Measurements from ENCODE around the gene KCNQ5.

Gene KCNQ5

DNA sequence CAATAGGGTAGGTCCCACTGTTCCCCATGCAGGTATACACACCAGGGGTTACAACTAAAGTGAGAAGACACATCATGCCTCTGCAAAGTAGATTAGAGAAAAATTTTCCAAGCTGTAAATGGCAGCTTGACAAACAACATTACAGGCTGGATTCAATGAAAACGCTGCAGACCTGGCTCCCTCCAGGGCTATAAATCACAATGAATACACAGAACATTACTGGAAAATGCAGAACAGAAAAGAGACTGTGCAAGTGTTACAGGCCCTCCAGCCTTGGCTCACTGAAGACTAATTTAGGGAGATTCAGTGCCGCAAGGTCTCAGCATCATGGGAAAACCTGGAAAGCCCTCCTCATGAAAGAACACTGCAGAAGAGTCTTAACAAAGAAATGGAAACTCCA is 395.6 kb downstream of the KCNQ5 start:
- Histone ChIP-seq H3K36me3 (ENCODE audit: control insufficient read depth, insufficient read depth, low read length, severe bottlenecking) (no peaks in the 10 kb centered on the region), H3K4me1 (ENCODE audit: control insufficient read depth, insufficient read depth, low read length) (no peaks in the 10 kb centered on the region), H3K4me3 (ENCODE audit: low read length) (no peak overlapping the region), H3K9ac (ENCODE audit: low read length) (no peak overlapping the region), H3K9me3 (ENCODE audit: control insufficient read depth, low read length) (no peaks in the 10 kb centered on the region), H3K27me3 (replicated peaks; ENCODE audit: control insufficient read depth, insufficient read depth, low read length) (peaks cover 6% of the 10 kb centered on the region)
- no peak for DNase-seq (ENCODE audit: low read depth)

DNA sequence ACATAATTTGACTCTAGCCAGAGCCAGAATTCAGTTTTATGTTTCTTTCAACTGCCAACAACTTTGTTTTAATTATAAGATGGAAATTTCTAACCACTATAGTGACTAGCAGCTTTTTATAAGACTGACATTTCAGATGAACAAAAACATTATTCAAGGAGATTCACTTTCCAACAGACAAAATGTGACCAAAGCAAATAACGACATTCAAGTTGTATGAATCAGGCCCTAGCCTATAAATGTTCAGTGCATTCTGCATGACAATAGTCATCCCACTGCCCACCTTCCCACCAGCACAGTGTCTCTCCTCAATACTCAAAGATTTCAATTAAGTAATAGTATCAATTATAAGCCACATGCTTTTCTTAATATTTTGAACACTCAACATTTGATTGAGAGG is 402.7 kb downstream of the KCNQ5 start:
- no peaks in the 10 kb centered on the region for H3K36me3 ChIP-seq (ENCODE audit: control insufficient read depth, insufficient read depth, low read length, severe bottlenecking)
- peaks cover 17% of the 10 kb centered on the region for H3K27me3 ChIP-seq (replicated peaks; ENCODE audit: control insufficient read depth, insufficient read depth, low read length)
- no peaks in the 10 kb centered on the region for H3K9me3 ChIP-seq (ENCODE audit: control insufficient read depth, low read length)
- no peak overlapping the region for H3K9ac ChIP-seq (ENCODE audit: low read length)
- no peak overlapping the region for H3K4me3 ChIP-seq (ENCODE audit: low read length)
- DNase-seq (ENCODE audit: low read depth): no peak
- H3K4me1 ChIP-seq (ENCODE audit: control insufficient read depth, insufficient read depth, low read length): no peaks in the 10 kb centered on the region

DNA sequence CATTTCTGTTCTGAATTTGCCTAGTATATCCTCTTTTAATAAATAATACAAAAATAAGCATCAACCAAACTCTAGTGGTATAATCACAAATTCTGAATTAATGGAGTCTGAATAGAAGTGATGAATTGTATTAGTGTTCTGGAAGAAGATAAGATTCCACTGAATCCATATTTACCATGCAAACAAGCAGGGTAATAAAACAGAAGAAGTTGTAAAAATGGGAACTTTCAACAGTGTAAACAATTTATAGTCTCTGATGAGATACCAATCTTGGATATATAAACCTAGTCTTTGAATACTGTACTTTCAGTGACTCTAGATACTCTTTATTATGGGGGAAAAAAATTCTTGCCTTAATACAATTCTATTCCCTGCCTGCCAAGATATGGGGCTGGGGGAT is 405.8 kb downstream of the KCNQ5 start:
- no peak for DNase-seq (ENCODE audit: low read depth)
- no peak overlapping the region for H3K9ac ChIP-seq (ENCODE audit: low read length)
- H3K4me3 ChIP-seq (ENCODE audit: low read length): no peak overlapping the region

DNA sequence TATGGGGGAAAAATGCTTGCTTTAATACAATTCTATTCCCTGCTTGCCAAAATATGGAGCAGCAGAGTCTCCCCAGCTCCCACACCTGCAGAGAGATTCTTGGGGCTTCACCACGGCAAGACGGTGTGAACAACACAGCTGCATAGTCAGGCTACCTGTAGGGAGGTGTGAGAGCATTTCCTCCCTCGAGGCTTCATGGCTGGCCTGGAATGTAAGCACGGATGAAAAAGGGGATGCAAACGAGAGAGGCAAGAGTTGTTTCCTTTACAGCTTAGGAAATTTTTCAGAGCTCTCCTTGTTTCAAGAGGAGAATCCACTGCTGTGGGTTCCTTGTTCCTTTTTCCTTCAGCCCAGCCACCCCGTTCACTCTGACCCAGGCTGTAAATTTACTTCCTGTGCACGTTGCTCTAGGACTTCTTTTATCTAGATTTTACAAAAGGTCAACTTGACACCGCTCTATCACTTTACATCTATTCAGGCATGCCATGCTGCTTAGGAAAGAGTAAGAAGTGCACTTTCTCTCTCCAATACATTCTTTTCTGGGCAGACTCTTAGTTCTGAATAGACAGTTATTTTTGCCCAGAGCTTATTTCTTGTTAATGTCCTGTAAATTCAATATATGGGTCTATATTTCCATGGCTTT is 406.4 kb downstream of the KCNQ5 start:
- Histone ChIP-seq H3K9ac (ENCODE audit: low read length) (no peak overlapping the region), H3K36me3 (ENCODE audit: control insufficient read depth, insufficient read depth, low read length, severe bottlenecking) (no peaks in the 10 kb centered on the region), H3K9me3 (ENCODE audit: control insufficient read depth, low read length) (no peaks in the 10 kb centered on the region), H3K4me3 (ENCODE audit: low read length) (no peak overlapping the region), H3K4me1 (ENCODE audit: control insufficient read depth, insufficient read depth, low read length) (no peaks in the 10 kb centered on the region), H3K27me3 (replicated peaks; ENCODE audit: control insufficient read depth, insufficient read depth, low read length) (peaks cover 21% of the 10 kb centered on the region)
- no peak for DNase-seq (ENCODE audit: low read depth)

More for the DNA sequence above, 405.8 kb downstream of the KCNQ5 start:
- H3K36me3 ChIP-seq (ENCODE audit: control insufficient read depth, insufficient read depth, low read length, severe bottlenecking): no peaks in the 10 kb centered on the region
- peaks cover 21% of the 10 kb centered on the region for H3K27me3 ChIP-seq (replicated peaks; ENCODE audit: control insufficient read depth, insufficient read depth, low read length)
- H3K4me1 ChIP-seq (ENCODE audit: control insufficient read depth, insufficient read depth, low read length): no peaks in the 10 kb centered on the region
- H3K9me3 ChIP-seq (ENCODE audit: control insufficient read depth, low read length): no peaks in the 10 kb centered on the region

- Histone ChIP-seq H3K4me3 (ENCODE audit: low read length) (no peak overlapping the region), H3K27me3 (replicated peaks; ENCODE audit: control insufficient read depth, insufficient read depth, low read length) (peaks cover 21% of the 10 kb centered on the region), H3K4me1 (ENCODE audit: control insufficient read depth, insufficient read depth, low read length) (no peaks in the 10 kb centered on the region), H3K36me3 (ENCODE audit: control insufficient read depth, insufficient read depth, low read length, severe bottlenecking) (no peaks in the 10 kb centered on the region), H3K9ac (ENCODE audit: low read length) (no peak overlapping the region), H3K9me3 (ENCODE audit: control insufficient read depth, low read length) (no peaks in the 10 kb centered on the region)
- DNase-seq (ENCODE audit: low read depth): no peak
These were observed 407.1 kb downstream of the KCNQ5 start for GRCh38 chr6:73028893-73029450.

DNA sequence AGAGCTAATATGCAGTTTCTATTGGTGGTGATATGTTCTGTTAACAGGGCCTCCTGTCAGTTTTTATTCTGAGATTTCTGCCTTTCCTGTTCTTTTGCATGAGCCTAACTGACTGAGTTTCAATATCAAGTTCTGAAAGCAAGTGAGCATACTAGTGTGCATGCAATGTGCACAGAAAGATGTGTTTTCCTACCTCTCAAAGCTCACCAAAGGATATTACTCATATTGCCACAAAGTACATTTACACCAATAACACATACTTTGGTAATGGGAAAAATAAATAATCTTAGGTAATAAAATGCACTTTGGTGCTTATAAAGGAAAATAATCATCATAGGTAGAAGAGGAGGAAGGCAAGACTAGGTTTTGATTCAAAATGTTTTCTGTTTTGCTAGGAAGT is 408.4 kb downstream of the KCNQ5 start:
- DNase-seq (ENCODE audit: low read depth): no peak
- Histone ChIP-seq H3K27me3 (replicated peaks; ENCODE audit: control insufficient read depth, insufficient read depth, low read length) (peaks cover 21% of the 10 kb centered on the region), H3K36me3 (ENCODE audit: control insufficient read depth, insufficient read depth, low read length, severe bottlenecking) (no peaks in the 10 kb centered on the region), H3K9ac (ENCODE audit: low read length) (no peak overlapping the region), H3K4me1 (ENCODE audit: control insufficient read depth, insufficient read depth, low read length) (no peaks in the 10 kb centered on the region), H3K9me3 (ENCODE audit: control insufficient read depth, low read length) (no peaks in the 10 kb centered on the region), H3K4me3 (ENCODE audit: low read length) (no peak overlapping the region)

- H3K9me3 ChIP-seq (ENCODE audit: control insufficient read depth, low read length): no peaks in the 10 kb centered on the region
- H3K36me3 ChIP-seq (ENCODE audit: control insufficient read depth, insufficient read depth, low read length, severe bottlenecking): no peaks in the 10 kb centered on the region
- no peak overlapping the region for H3K9ac ChIP-seq (ENCODE audit: low read length)
- H3K4me1 ChIP-seq (ENCODE audit: control insufficient read depth, insufficient read depth, low read length): no peaks in the 10 kb centered on the region
- no peak overlapping the region for H3K4me3 ChIP-seq (ENCODE audit: low read length)
- no peak for DNase-seq (ENCODE audit: low read depth)
- peaks cover 21% of the 10 kb centered on the region for H3K27me3 ChIP-seq (replicated peaks; ENCODE audit: control insufficient read depth, insufficient read depth, low read length)
These were observed 409.2 kb downstream of the KCNQ5 start for GRCh38 chr6:73030791-73031782.

DNA sequence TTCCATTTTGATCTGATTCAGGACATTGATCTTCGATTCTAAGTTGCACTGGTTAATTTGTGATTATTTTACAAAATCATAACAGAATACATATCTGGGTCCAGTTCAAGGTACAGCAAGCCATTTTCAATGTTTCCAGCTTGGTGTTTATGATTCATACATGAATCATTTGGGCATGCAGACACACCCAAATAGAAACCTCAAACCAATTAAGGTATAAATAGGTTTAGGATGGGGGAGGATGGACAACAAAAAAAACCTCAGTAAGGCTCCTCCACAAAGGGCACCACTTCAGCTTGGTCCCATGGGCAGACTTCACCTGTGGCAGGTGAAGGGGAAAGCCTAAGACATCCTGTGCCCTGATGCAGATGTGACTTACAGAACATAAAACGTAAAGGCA is 410.7 kb downstream of the KCNQ5 start:
- Histone ChIP-seq H3K9me3 (ENCODE audit: control insufficient read depth, low read length) (no peaks in the 10 kb centered on the region), H3K36me3 (ENCODE audit: control insufficient read depth, insufficient read depth, low read length, severe bottlenecking) (no peaks in the 10 kb centered on the region), H3K27me3 (replicated peaks; ENCODE audit: control insufficient read depth, insufficient read depth, low read length) (peaks cover 17% of the 10 kb centered on the region), H3K9ac (ENCODE audit: low read length) (no peak overlapping the region), H3K4me3 (ENCODE audit: low read length) (no peak overlapping the region), H3K4me1 (ENCODE audit: control insufficient read depth, insufficient read depth, low read length) (no peaks in the 10 kb centered on the region)
- peak; percentile 27 for DNase-seq (ENCODE audit: low read depth)

DNA sequence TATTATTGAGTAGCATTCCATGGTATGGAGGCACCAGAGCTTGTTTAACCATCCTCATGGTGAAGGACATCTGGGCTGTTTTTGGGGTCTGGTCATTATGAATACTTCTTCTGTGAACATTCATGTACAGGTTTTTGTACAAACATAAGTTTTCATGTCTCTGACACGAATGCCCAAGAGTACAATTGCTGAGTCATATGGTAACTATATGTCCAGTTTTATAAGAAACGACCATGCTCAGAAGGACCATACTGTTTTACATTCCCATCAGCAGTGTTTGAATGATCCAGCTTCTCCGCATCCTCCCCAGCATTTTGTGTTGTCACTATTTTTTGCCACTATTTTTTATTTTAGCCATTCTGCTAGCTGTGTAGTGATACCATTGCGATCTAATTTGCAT is 414.8 kb downstream of the KCNQ5 start:
- H3K4me1 ChIP-seq (ENCODE audit: control insufficient read depth, insufficient read depth, low read length): no peaks in the 10 kb centered on the region
- no peaks in the 10 kb centered on the region for H3K27me3 ChIP-seq (replicated peaks; ENCODE audit: control insufficient read depth, insufficient read depth, low read length)
- no peak overlapping the region for H3K4me3 ChIP-seq (ENCODE audit: low read length)
- no peaks in the 10 kb centered on the region for H3K36me3 ChIP-seq (ENCODE audit: control insufficient read depth, insufficient read depth, low read length, severe bottlenecking)
- H3K9me3 ChIP-seq (ENCODE audit: control insufficient read depth, low read length): peaks cover 23% of the 10 kb centered on the region
- no peak for DNase-seq (ENCODE audit: low read depth)
- H3K9ac ChIP-seq (ENCODE audit: low read length): no peak overlapping the region

GRCh38 chr6:73041051-73041450 is 419.2 kb downstream of the KCNQ5 start:
- Histone ChIP-seq H3K4me3 (ENCODE audit: low read length) (no peak overlapping the region), H3K9me3 (ENCODE audit: control insufficient read depth, low read length) (peaks cover 23% of the 10 kb centered on the region), H3K27me3 (replicated peaks; ENCODE audit: control insufficient read depth, insufficient read depth, low read length) (no peaks in the 10 kb centered on the region), H3K36me3 (ENCODE audit: control insufficient read depth, insufficient read depth, low read length, severe bottlenecking) (no peaks in the 10 kb centered on the region), H3K4me1 (ENCODE audit: control insufficient read depth, insufficient read depth, low read length) (no peaks in the 10 kb centered on the region), H3K9ac (ENCODE audit: low read length) (no peak overlapping the region)
- DNase-seq (ENCODE audit: low read depth): no peak

GRCh38 chr6:73042892-73043291 is 421.0 kb downstream of the KCNQ5 start:
- peak; percentile 66 for DNase-seq (ENCODE audit: low read depth)
- H3K27me3 ChIP-seq (replicated peaks; ENCODE audit: control insufficient read depth, insufficient read depth, low read length): peaks cover 3% of the 10 kb centered on the region
- peaks cover 23% of the 10 kb centered on the region for H3K9me3 ChIP-seq (ENCODE audit: control insufficient read depth, low read length)
- H3K9ac ChIP-seq (ENCODE audit: low read length): no peak overlapping the region
- no peak overlapping the region for H3K4me3 ChIP-seq (ENCODE audit: low read length)
- H3K36me3 ChIP-seq (ENCODE audit: control insufficient read depth, insufficient read depth, low read length, severe bottlenecking): no peaks in the 10 kb centered on the region
- no peaks in the 10 kb centered on the region for H3K4me1 ChIP-seq (ENCODE audit: control insufficient read depth, insufficient read depth, low read length)

Measured in adipocyte (in vitro differentiated cells).